DOHH2 (cell line): Measurements from ENCODE around the gene ZBTB40.

ENCODE experiments used
- H3F3A ChIP-seq: fragments of 200-600 bp; sonication (generic), shearing (Covaris generic); 2 replicates; pipeline ENCODE4 v1.6.0; 2016; ENCODE audit warnings: antibody characterized with exemption, mild to moderate bottlenecking; ENCODE audit not compliant: control insufficient read depth, insufficient read depth
- H3K27ac ChIP-seq: fragments of 200-600 bp; sonication (generic); 2 replicates; pipeline ENCODE4 v1.5.1; 2014; ENCODE audit warnings: low read depth, mild to moderate bottlenecking, low read length, moderate library complexity
- H3K27me3 ChIP-seq: fragments of 200-600 bp; sonication (generic); 2 replicates; pipeline ENCODE4 v1.6.1; 2014; ENCODE audit warnings: mild to moderate bottlenecking, low read length, mixed read lengths; ENCODE audit not compliant: control insufficient read depth
- H3K36me3 ChIP-seq: fragments of 200-600 bp; sonication (generic); 2 replicates; pipeline ENCODE4 v1.6.1; 2014; ENCODE audit warnings: mild to moderate bottlenecking, low read length, moderate library complexity, mixed read lengths; ENCODE audit not compliant: control insufficient read depth
- H3K4me1 ChIP-seq: fragments of 200-600 bp; sonication (generic); 2 replicates; pipeline ENCODE4 v1.6.1; 2014; ENCODE audit warnings: mild to moderate bottlenecking, low read length, mixed read lengths; ENCODE audit not compliant: control insufficient read depth
- H3K4me2 ChIP-seq: fragments of 200-600 bp; sonication (generic); 2 replicates; pipeline ENCODE4 v1.6.0; 2014; ENCODE audit warnings: mild to moderate bottlenecking, low read length, moderate library complexity
- H3K4me3 ChIP-seq: fragments of 200-600 bp; sonication (generic); 2 replicates; pipeline ENCODE4 v1.5.1; 2014; ENCODE audit warnings: mild to moderate bottlenecking, low read length, mixed read lengths
- H3K79me2 ChIP-seq: fragments of 200-600 bp; sonication (generic); 2 replicates; pipeline ENCODE4 v1.6.1; 2014; ENCODE audit warnings: mild to moderate bottlenecking, low read length, mixed read lengths; ENCODE audit not compliant: control insufficient read depth
- H3K9me2 ChIP-seq: fragments of 200-600 bp; sonication (generic); replicated peaks from 2 replicates; pipeline ENCODE4 v1.6.1; 2014; ENCODE audit warnings: mild to moderate bottlenecking, low read length, mixed read lengths; ENCODE audit not compliant: control insufficient read depth
- H3K9me3 ChIP-seq: fragments of 200-600 bp; sonication (generic); 2 replicates; pipeline ENCODE4 v1.6.1; 2014; ENCODE audit warnings: antibody characterized with exemption, low read length, mixed read lengths; ENCODE audit not compliant: control insufficient read depth, insufficient read depth
- H4K20me1 ChIP-seq: fragments of 200-600 bp; sonication (generic); 2 replicates; pipeline ENCODE4 v1.6.0; 2014; ENCODE audit warnings: low read depth, mild to moderate bottlenecking, antibody characterized with exemption, low read length, moderate library complexity; ENCODE audit not compliant: control insufficient read depth, insufficient read depth
- EZH2phosphoT487 ChIP-seq: fragments of 200-600 bp; sonication (generic); IDR thresholded peaks from 2 replicates; pipeline ENCODE4 v1.6.1; 2017; ENCODE audit warnings: borderline replicate concordance, mild to moderate bottlenecking, antibody characterized with exemption, low read length, moderate library complexity, mixed read lengths
- TF ChIP-seq, protein P1 (sequence below): fragments of 200-600 bp; sonication (generic); IDR thresholded peaks from one replicate; pipeline ENCODE4 v1.5.1; 2014; ENCODE audit warnings: antibody characterized with exemption, mild to moderate bottlenecking, low read depth, low read length; ENCODE audit not compliant: poor library complexity, severe bottlenecking

ZBTB40 gene

DNA sequence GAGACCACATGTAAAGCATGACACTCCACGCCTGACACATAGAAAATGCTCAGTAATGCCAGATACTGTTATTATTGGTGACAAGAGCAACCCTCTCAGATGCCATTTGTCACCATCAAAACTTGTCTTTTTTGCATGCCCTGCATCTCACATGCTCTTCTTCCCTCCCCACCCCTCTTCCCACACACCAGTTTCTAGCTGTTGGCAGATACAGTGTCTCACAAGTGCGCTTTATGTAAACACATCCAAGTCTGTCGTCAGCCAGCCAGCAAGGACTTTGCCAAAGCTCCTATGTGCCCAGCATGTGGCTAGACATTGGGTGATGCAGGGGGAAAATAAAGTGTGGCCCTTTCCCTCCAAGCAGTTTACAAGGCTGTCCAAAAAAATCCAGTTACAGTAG is 66.7 kb downstream of the ZBTB40 start:
- Histone ChIP-seq H3K36me3 (peaks cover 62% of the 10 kb centered on the region), H3K79me2 (no peaks in the 10 kb centered on the region), H3K27me3 (no peaks in the 10 kb centered on the region), H3K4me3 (no peak overlapping the region), H3K27ac (no peak overlapping the region), H3K4me1 (no peaks in the 10 kb centered on the region), H3K9me3 (no peaks in the 10 kb centered on the region), H4K20me1 (no peaks in the 10 kb centered on the region), H3K9me2 (no peaks in the 10 kb centered on the region), H3K4me2 (no peak overlapping the region), H3F3A (no peaks in the 10 kb centered on the region)
- TF ChIP-seq EZH2phosphoT487: no peak

DNA sequence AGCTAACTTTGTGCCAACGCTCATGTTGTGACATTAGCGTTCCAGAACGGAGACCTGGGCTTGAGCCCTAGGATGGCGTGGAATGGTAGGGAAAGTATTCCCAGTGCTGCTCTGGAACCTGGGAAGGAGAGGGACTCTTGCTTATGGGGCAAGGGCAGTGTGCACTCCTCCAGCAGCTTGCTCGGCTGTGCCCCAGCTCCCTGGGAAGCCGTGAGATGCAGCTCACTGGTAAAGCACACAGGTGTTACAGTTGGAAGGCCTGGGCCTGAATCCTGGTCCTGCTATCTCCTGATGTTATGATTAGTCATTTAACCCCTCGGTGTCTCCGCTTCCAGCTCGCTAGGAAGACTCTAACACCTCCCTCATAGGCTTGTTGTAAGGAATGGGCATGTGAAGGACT is 69.2 kb downstream of the ZBTB40 start:
- H3K36me3 ChIP-seq: peaks cover 64% of the 10 kb centered on the region
- no peaks in the 10 kb centered on the region for H3K4me1 ChIP-seq
- H3K9me2 ChIP-seq: no peaks in the 10 kb centered on the region
- no peak overlapping the region for H3K4me2 ChIP-seq
- H3K4me3 ChIP-seq: no peak overlapping the region
- no peaks in the 10 kb centered on the region for H3F3A ChIP-seq
- H3K9me3 ChIP-seq: no peaks in the 10 kb centered on the region
- no peak for TF ChIP-seq EZH2phosphoT487
- TF ChIP-seq, protein P1, sequence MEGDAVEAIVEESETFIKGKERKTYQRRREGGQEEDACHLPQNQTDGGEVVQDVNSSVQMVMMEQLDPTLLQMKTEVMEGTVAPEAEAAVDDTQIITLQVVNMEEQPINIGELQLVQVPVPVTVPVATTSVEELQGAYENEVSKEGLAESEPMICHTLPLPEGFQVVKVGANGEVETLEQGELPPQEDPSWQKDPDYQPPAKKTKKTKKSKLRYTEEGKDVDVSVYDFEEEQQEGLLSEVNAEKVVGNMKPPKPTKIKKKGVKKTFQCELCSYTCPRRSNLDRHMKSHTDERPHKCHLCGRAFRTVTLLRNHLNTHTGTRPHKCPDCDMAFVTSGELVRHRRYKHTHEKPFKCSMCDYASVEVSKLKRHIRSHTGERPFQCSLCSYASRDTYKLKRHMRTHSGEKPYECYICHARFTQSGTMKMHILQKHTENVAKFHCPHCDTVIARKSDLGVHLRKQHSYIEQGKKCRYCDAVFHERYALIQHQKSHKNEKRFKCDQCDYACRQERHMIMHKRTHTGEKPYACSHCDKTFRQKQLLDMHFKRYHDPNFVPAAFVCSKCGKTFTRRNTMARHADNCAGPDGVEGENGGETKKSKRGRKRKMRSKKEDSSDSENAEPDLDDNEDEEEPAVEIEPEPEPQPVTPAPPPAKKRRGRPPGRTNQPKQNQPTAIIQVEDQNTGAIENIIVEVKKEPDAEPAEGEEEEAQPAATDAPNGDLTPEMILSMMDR: no peak
- no peaks in the 10 kb centered on the region for H3K27me3 ChIP-seq
- no peak overlapping the region for H3K27ac ChIP-seq
- no peaks in the 10 kb centered on the region for H3K79me2 ChIP-seq
- H4K20me1 ChIP-seq: no peaks in the 10 kb centered on the region

DNA sequence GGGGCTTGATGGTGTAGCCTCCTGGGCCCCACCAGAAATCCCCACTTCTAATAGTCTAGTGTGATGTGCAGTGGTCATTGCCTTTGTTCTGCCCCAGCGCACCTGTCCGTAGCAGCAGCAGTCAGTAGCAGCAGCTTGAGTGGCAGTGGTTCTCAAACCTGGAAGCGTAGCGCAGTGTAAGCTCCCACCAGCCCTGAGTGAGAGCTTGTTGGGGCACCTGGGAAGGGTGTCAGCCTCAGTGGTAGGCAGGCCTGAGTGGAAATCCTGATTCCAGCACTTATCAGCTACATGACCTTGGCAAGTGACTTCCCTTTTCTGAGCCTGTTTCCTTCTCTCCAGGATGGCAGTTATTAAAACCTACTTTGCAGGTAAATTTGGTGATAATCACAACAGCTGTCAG is 70.0 kb downstream of the ZBTB40 start:
- Histone ChIP-seq H3F3A (no peaks in the 10 kb centered on the region), H3K27ac (no peak overlapping the region), H3K36me3 (peaks cover 62% of the 10 kb centered on the region), H3K4me1 (no peaks in the 10 kb centered on the region), H3K27me3 (no peaks in the 10 kb centered on the region), H3K4me3 (no peak overlapping the region), H3K9me3 (no peaks in the 10 kb centered on the region), H4K20me1 (no peaks in the 10 kb centered on the region), H3K4me2 (no peak overlapping the region), H3K9me2 (no peaks in the 10 kb centered on the region), H3K79me2 (no peaks in the 10 kb centered on the region)
- TF ChIP-seq, protein P1: no peak
- no peak for TF ChIP-seq EZH2phosphoT487

DNA sequence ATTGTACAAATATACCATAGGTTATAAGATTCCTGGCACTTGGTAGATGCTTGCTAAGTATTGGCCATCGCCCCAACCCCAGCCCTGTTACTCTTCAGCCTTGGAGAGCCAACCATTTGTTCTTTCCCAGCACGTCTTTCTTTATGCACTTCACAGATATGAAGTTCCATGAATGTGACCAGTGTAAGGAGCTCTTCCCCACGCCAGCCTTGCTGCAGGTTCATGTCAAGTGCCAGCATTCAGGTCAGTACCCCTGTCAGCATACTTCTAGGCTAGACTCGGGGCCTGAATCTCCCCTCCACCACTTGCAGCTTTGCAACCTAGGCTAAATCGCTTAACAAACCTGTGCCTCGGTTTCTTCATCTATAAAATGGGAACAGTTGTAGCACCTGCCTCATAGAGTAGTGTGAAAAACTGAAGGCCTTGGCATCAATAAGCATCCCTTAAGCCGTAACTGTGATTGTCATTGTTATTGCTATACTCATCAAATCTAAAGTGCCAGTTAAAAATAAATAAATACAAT is 70.6 kb downstream of the ZBTB40 start:
- no peaks in the 10 kb centered on the region for H4K20me1 ChIP-seq
- no peak overlapping the region for H3K4me2 ChIP-seq
- H3K27me3 ChIP-seq: no peaks in the 10 kb centered on the region
- H3K4me1 ChIP-seq: no peaks in the 10 kb centered on the region
- H3K36me3 ChIP-seq: peaks cover 56% of the 10 kb centered on the region
- no peaks in the 10 kb centered on the region for H3K79me2 ChIP-seq
- H3F3A ChIP-seq: no peaks in the 10 kb centered on the region
- no peaks in the 10 kb centered on the region for H3K9me2 ChIP-seq
- no peak for TF ChIP-seq EZH2phosphoT487
- TF ChIP-seq, protein P1: no peak
- no peak overlapping the region for H3K4me3 ChIP-seq
- H3K9me3 ChIP-seq: no peaks in the 10 kb centered on the region
- H3K27ac ChIP-seq: no peak overlapping the region
